Central memory CD8-positive, alpha-beta T cell (primary cell): ENCODE measurements around the gene MAP4K3.

Experiments used
- ATAC-seq: fragments of 150-1000 bp; cut with Tn5 transposase; replicated peaks from 2 replicates; pipeline ENCODE4 v1.10.0; 2022; ENCODE audit warnings: mild to moderate bottlenecking, moderate FRiP score, moderate number of reproducible peaks; ENCODE audit not compliant: poor library complexity, severe bottlenecking; ENCODE audit errors: extremely low read depth
- DNase-seq, 2 donors: peaks; one replicate each; pipeline ENCODE4 v3.0.0; 2021; ENCODE audit warnings: low spot score in 2 of 2
- H3K27ac Mint-ChIP-seq: one replicate; pipeline ENCODE4 v1.8.0; 2022; ENCODE audit warnings: low read depth, mild to moderate bottlenecking, moderate library complexity, mixed read lengths
- H3K27me3 Mint-ChIP-seq: one replicate; pipeline ENCODE4 v1.8.0; 2022; ENCODE audit warnings: mixed read lengths
- H3K36me3 Mint-ChIP-seq: one replicate; pipeline ENCODE4 v1.8.0; 2022; ENCODE audit warnings: mild to moderate bottlenecking, moderate library complexity, mixed read lengths; ENCODE audit not compliant: insufficient read depth
- H3K4me1 Mint-ChIP-seq: one replicate; pipeline ENCODE4 v1.8.0; 2022; ENCODE audit warnings: mixed read lengths
- H3K4me3 Mint-ChIP-seq: one replicate; pipeline ENCODE4 v1.8.0; 2022; ENCODE audit warnings: mild to moderate bottlenecking, moderate library complexity, mixed read lengths
- H3K9me3 Mint-ChIP-seq: one replicate; pipeline ENCODE4 v1.8.0; 2022; ENCODE audit warnings: mixed read lengths

MAP4K3 gene

GRCh38 chr2:39413063-39413737 is 23.9 kb downstream of the MAP4K3 start:
- Mint-ChIP-seq H3K4me1 (peaks cover 40% of the 10 kb centered on the region), H3K36me3 (no peaks in the 10 kb centered on the region), H3K27me3 (no peaks in the 10 kb centered on the region), H3K27ac (no peak overlapping the region), H3K9me3 (no peaks in the 10 kb centered on the region), H3K4me3 (no peak overlapping the region)
- no peak for DNase-seq
- no peak for ATAC-seq

DNA sequence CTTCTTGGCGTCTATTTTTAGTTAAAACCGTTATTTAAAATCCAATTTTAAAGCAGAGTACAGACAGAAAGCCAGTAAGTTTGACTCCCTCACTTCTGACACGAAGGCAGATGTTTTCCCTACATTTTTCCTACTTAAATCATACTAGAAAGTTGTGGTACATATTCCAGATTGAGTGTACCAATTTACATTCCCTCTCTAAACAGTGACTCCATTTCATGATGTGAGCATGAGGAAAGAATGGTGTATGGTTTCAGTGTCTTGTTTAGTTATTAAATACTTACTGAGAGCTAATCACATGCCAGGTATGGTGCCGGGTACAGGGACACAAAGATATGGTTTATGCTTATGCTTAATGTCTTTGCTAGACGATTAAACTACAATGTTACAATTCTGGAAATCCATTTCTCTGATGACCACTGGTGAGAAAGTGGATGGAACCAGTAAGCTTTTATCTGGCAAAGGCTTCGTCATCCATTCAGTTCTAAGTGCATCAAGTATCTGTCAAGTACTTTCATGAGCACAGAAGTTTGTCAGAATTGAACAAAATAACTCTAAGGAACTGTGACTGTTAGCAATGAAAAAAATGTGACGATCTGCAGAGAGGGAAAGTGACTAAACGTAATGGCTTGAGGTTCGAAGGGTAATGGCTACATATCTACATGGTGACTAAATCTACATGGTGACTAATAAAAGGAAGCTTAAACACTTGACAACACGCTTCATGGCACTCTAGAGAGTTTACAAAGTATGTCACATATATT is 25.7 kb downstream of the MAP4K3 start:
- Mint-ChIP-seq H3K4me1 (peaks cover 51% of the 10 kb centered on the region), H3K9me3 (no peaks in the 10 kb centered on the region), H3K4me3 (no peak overlapping the region), H3K27ac (no peak overlapping the region), H3K36me3 (no peaks in the 10 kb centered on the region), H3K27me3 (no peaks in the 10 kb centered on the region)
- DNase-seq (no peak), ATAC-seq (no peak)

- ATAC-seq: no peak
- no peaks in the 10 kb centered on the region for H3K27me3 Mint-ChIP-seq
- no peaks in the 10 kb centered on the region for H3K9me3 Mint-ChIP-seq
- no peaks in the 10 kb centered on the region for H3K36me3 Mint-ChIP-seq
- no peak overlapping the region for H3K4me3 Mint-ChIP-seq
- H3K4me1 Mint-ChIP-seq: peaks cover 65% of the 10 kb centered on the region
- no peak overlapping the region for H3K27ac Mint-ChIP-seq
- DNase-seq: no peak
Observed at GRCh38 chr2:39409697-39410389, 27.2 kb downstream of the MAP4K3 start.

DNA sequence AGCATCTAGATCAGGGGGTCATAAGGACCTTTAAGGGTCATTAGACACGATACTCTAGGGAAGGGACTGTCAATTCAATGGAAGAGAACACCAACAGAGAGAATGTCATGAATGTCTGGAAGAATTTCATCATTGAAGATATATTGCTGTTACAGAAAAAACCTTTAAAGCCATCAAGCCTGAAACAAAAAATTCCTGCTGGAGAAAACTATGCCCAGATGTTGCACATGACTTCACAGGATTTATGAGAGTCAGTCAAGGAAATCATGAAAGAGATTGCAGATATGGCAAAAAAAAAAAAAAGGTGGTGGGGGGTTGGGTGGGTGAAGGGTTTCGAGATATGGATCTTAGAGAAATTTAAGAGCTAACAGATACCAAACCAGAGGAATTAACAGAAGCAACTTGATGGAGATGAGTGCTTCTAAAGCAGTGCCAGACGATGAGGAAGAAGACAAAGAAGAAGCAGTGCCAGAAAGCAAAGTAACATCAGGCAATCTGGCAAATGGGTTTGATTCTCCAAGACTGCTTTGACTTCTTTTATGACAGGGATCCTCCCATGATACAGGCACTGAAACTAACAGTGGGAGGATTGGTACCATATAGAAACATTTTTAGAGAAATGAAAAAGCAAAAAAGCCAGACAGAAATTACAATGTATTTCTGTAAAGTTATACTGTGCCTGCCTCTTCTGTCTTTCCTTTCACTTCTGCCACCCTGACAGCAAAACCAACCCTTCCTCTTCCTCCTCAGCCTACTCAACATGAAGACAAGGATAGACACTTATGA is 28.5 kb downstream of the MAP4K3 start:
- H3K27ac Mint-ChIP-seq: no peak overlapping the region
- H3K27me3 Mint-ChIP-seq: no peaks in the 10 kb centered on the region
- ATAC-seq (no peak), DNase-seq (no peak)
- no peaks in the 10 kb centered on the region for H3K36me3 Mint-ChIP-seq
- no peaks in the 10 kb centered on the region for H3K9me3 Mint-ChIP-seq
- H3K4me3 Mint-ChIP-seq: no peak overlapping the region
- H3K4me1 Mint-ChIP-seq: peaks cover 69% of the 10 kb centered on the region

DNA sequence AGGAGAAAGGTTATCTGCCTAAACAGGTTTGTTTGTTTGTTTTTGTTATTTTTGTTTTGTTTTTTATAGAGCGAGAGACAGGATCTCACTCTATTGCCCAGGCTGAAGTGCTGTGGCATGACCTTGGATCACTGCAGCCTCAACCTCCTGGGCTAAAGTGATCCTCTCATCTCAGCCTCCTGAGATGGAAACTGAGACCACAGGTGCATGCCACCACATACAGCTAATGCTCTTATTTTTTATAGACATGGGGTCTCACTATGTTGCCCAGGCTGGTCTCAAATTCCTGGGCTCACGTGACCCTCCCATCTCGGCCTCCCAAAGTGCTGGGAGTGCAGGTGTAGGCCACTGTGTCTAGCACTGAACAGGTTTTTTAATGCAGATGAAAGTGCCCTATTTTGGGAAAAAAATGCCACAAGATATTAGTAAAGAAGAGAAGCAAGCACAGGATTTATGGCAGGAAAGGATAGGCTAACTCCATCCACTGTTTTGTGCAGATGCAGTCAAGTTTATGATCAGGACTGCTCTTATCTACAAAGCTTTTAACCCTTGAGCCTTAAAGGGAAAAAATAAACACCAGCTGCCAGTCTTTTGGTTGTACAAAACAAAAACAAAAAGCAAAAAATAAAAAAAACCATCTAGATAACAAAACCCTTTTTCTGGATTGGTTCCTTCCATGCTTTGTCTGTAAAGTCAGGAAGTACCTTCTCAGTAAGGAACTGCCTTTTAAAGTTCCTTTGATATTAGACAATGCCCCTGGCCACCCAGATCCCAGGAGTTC is 29.4 kb downstream of the MAP4K3 start:
- Mint-ChIP-seq H3K27me3 (no peaks in the 10 kb centered on the region), H3K9me3 (no peaks in the 10 kb centered on the region), H3K27ac (no peak overlapping the region), H3K36me3 (no peaks in the 10 kb centered on the region), H3K4me3 (no peak overlapping the region), H3K4me1 (peaks cover 69% of the 10 kb centered on the region)
- ATAC-seq (no peak), DNase-seq (no peak)

- ATAC-seq: no peak
- no peak for DNase-seq
- H3K9me3 Mint-ChIP-seq: no peaks in the 10 kb centered on the region
- H3K4me1 Mint-ChIP-seq: peaks cover 83% of the 10 kb centered on the region
- H3K36me3 Mint-ChIP-seq: no peaks in the 10 kb centered on the region
- no peak overlapping the region for H3K27ac Mint-ChIP-seq
- H3K27me3 Mint-ChIP-seq: no peaks in the 10 kb centered on the region
- no peak overlapping the region for H3K4me3 Mint-ChIP-seq
Observed at GRCh38 chr2:39405364-39405763, 31.7 kb downstream of the MAP4K3 start.

GRCh38 chr2:39403311-39403710 is 33.8 kb downstream of the MAP4K3 start:
- Mint-ChIP-seq H3K27ac (no peak overlapping the region), H3K9me3 (no peaks in the 10 kb centered on the region), H3K36me3 (no peaks in the 10 kb centered on the region), H3K27me3 (no peaks in the 10 kb centered on the region), H3K4me1 (peaks cover 73% of the 10 kb centered on the region), H3K4me3 (no peak overlapping the region)
- no peak for ATAC-seq
- DNase-seq: no peak

DNA sequence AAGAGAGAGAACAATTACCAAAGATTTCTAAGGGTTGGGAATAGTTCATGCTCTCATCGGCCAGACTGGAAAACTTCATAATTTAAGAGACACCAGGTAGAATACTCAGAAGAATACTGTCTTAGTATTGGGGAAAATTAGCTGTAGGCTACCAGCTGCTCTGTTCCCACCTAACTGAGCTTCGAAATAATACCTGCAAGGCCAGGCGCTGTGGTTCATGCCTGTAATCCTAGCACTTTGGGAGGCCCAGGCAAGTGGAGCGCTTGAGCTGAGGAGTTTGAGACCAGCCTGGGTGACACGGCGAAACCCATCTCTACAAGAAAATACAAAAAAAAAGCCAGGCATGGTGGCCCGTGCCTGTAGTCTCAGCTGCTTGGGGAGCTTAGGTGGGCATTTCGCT is 35.8 kb downstream of the MAP4K3 start:
- Mint-ChIP-seq H3K36me3 (no peaks in the 10 kb centered on the region), H3K4me1 (peaks cover 60% of the 10 kb centered on the region), H3K27me3 (no peaks in the 10 kb centered on the region), H3K4me3 (no peak overlapping the region), H3K9me3 (no peaks in the 10 kb centered on the region), H3K27ac (peak overlapping the region; percentile 8)
- ATAC-seq (no peak), DNase-seq (no peak)

- H3K9me3 Mint-ChIP-seq: no peaks in the 10 kb centered on the region
- H3K27me3 Mint-ChIP-seq: no peaks in the 10 kb centered on the region
- ATAC-seq: no peak
- no peak for DNase-seq
- H3K36me3 Mint-ChIP-seq: peaks cover 1% of the 10 kb centered on the region
- no peak overlapping the region for H3K4me3 Mint-ChIP-seq
- peaks cover 45% of the 10 kb centered on the region for H3K4me1 Mint-ChIP-seq
- H3K27ac Mint-ChIP-seq: no peak overlapping the region
Observed at GRCh38 chr2:39399570-39399969, 37.5 kb downstream of the MAP4K3 start.

GRCh38 chr2:39395313-39395712 is 41.8 kb downstream of the MAP4K3 start:
- peaks cover 12% of the 10 kb centered on the region for H3K4me1 Mint-ChIP-seq
- no peak overlapping the region for H3K4me3 Mint-ChIP-seq
- DNase-seq (no peak), ATAC-seq (no peak)
- H3K36me3 Mint-ChIP-seq: peaks cover 1% of the 10 kb centered on the region
- H3K27ac Mint-ChIP-seq: no peak overlapping the region
- H3K9me3 Mint-ChIP-seq: no peaks in the 10 kb centered on the region
- no peaks in the 10 kb centered on the region for H3K27me3 Mint-ChIP-seq

DNA sequence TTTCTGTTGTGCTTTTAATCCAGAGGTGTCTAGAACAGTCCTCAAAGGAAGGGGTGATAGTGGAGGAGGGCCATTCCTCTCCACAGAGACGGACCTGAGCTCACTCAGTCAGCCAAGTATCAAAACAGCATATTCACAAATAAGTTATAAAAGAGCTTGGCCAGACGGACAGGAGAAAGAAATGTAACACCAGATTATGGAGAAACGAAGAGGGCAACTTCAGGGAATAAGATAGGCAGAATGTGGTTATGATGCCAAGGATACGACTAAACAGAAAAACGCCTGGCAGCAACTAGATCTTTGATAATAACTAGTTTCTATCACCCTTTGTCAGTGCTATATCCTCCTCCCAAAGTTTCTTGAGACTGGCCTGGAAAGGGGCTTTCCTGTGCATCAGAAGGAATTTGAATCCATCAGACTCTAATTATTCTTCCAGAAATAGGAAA is 42.5 kb downstream of the MAP4K3 start:
- Mint-ChIP-seq H3K36me3 (peaks cover 1% of the 10 kb centered on the region), H3K4me1 (peaks cover 6% of the 10 kb centered on the region), H3K27ac (no peak overlapping the region), H3K9me3 (no peaks in the 10 kb centered on the region), H3K27me3 (no peaks in the 10 kb centered on the region), H3K4me3 (no peak overlapping the region)
- ATAC-seq: no peak
- no peak for DNase-seq

GRCh38 chr2:39392672-39393071 is 44.4 kb downstream of the MAP4K3 start:
- no peaks in the 10 kb centered on the region for H3K27me3 Mint-ChIP-seq
- DNase-seq (no peak), ATAC-seq (no peak)
- H3K27ac Mint-ChIP-seq: no peak overlapping the region
- peaks cover 1% of the 10 kb centered on the region for H3K36me3 Mint-ChIP-seq
- H3K9me3 Mint-ChIP-seq: no peaks in the 10 kb centered on the region
- no peak overlapping the region for H3K4me3 Mint-ChIP-seq
- H3K4me1 Mint-ChIP-seq: peaks cover 5% of the 10 kb centered on the region
